ENCODE measurements around the gene LDLRAD4.

The LDLRAD4 gene

DNA sequence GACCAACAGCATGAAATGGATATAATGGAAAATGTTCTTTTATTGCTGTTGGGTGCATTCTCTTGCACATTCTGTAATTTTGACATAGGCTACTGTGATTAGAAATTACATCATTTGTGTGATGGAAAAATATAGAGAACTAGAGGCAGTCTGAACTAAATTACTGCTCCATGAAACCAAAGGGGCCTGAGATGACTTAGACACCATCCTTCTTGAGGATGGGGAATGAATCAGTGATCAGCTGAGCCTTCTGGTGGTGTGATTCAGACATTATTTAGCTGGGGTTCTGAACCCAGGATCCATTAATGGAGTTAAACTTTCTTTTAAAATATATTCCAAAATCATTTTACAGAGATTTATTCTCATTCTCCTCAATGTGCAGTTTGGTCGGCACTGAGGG lies 135.8 kb downstream of the LDLRAD4 start:
- no peak overlapping the region for H3K4ac ChIP-seq (ENCODE audit: low read length)
- H3K4me3 ChIP-seq (ENCODE audit: low read length in 2 of 2), result no peak overlapping the region
- H3K4me2 ChIP-seq (ENCODE audit: insufficient read depth, low read length, poor library complexity, severe bottlenecking), result no peak overlapping the region
- no peak overlapping the region for H2BK5ac ChIP-seq (ENCODE audit: low read length)
- H3K4me1 ChIP-seq (ENCODE audit: control insufficient read depth in 2 of 2, insufficient read depth in 1 of 2, low read depth in 1 of 2, low read length in 2 of 2), result no peaks in the 10 kb centered on the region
- no peaks in the 10 kb centered on the region for H3K9me3 ChIP-seq (replicated peaks in 1 of 2; ENCODE audit: control insufficient read depth in 2 of 2, insufficient read depth in 1 of 2, low read depth in 1 of 2, low read length in 2 of 2)
- H2AFZ ChIP-seq (ENCODE audit: low read length), result no peak overlapping the region
- H3K18ac ChIP-seq (ENCODE audit: low read length), result no peak overlapping the region
- H3K36me3 ChIP-seq (replicated peaks in 1 of 2; ENCODE audit: control insufficient read depth in 2 of 2, insufficient read depth in 2 of 2, low read length in 2 of 2), result no peaks in the 10 kb centered on the region
- H3K27ac ChIP-seq (replicated peaks; ENCODE audit: low read length), result no peak overlapping the region
- H2BK15ac ChIP-seq (ENCODE audit: low read length), result no peak overlapping the region
- H3K23ac ChIP-seq (ENCODE audit: low read depth, low read length, poor library complexity), result no peak overlapping the region
- no peak overlapping the region for H2AK5ac ChIP-seq (ENCODE audit: low read depth, low read length)
- no peak for DNase-seq (ENCODE audit: low spot score)
- H4K8ac ChIP-seq (ENCODE audit: low read depth, low read length), result no peak overlapping the region
- WGBS, 2 donors (ENCODE audit: extremely low coverage in 2 of 2, insufficient read length in 2 of 2, insufficient replicate concordance in 1 of 2), result no CpG with 5 or more reads among the region's 1 CpG
- no peak overlapping the region for H3K14ac ChIP-seq (ENCODE audit: low read length)
- no peak overlapping the region for H2BK120ac ChIP-seq (ENCODE audit: low read depth, low read length)
- H3K27me3 ChIP-seq (ENCODE audit: control insufficient read depth in 3 of 3, insufficient read depth in 3 of 3, low read depth in 1 of 3, low read length in 3 of 3), result no peaks in the 10 kb centered on the region
- no peak overlapping the region for H4K91ac ChIP-seq (ENCODE audit: low read depth, low read length, poor library complexity)
- H2BK12ac ChIP-seq (ENCODE audit: low read length), result no peak overlapping the region
- no peaks in the 10 kb centered on the region for H3K79me1 ChIP-seq (ENCODE audit: low read depth, low read length)
- H3K9ac ChIP-seq (ENCODE audit: low read depth, low read length, poor library complexity), result no peak overlapping the region

DNA sequence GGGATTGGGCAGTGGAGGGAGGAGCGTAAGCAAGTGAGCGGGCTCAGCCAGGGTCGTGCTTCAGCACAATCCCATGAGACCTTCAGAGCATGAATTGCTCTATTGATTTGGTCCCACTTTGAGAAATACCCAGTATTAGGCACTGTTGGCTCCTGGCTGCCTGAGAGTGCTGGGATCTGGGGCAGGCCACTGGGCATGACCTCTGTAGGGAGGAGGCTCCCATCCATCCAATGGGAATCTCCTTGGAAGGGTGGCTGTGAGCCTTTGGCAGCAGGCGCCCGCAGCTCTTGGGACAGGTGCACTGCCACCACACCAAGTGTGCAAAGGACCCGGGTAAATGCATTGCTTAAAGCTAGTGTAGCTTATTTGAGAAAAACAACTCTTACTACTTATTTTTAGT lies 137.5 kb downstream of the LDLRAD4 start:
- no peaks in the 10 kb centered on the region for H3K79me1 ChIP-seq (ENCODE audit: low read depth, low read length)
- no peak overlapping the region for H3K4me3 ChIP-seq (ENCODE audit: low read length in 2 of 2)
- H3K4me2 ChIP-seq (ENCODE audit: insufficient read depth, low read length, poor library complexity, severe bottlenecking), result no peak overlapping the region
- no peak for DNase-seq (ENCODE audit: low spot score)
- H2BK120ac ChIP-seq (ENCODE audit: low read depth, low read length), result no peak overlapping the region
- no peaks in the 10 kb centered on the region for H3K27me3 ChIP-seq (ENCODE audit: control insufficient read depth in 3 of 3, insufficient read depth in 3 of 3, low read depth in 1 of 3, low read length in 3 of 3)
- no CpG with 5 or more reads among the region's 6 CpGs for WGBS, 2 donors (ENCODE audit: extremely low coverage in 2 of 2, insufficient read length in 2 of 2, insufficient replicate concordance in 1 of 2)
- H2AK5ac ChIP-seq (ENCODE audit: low read depth, low read length), result no peak overlapping the region
- no peak overlapping the region for H2BK5ac ChIP-seq (ENCODE audit: low read length)
- H3K18ac ChIP-seq (ENCODE audit: low read length), result no peak overlapping the region
- no peak overlapping the region for H3K4ac ChIP-seq (ENCODE audit: low read length)
- H3K9ac ChIP-seq (ENCODE audit: low read depth, low read length, poor library complexity), result no peak overlapping the region
- no peaks in the 10 kb centered on the region for H3K4me1 ChIP-seq (ENCODE audit: control insufficient read depth in 2 of 2, insufficient read depth in 1 of 2, low read depth in 1 of 2, low read length in 2 of 2)
- no peak overlapping the region for H2BK12ac ChIP-seq (ENCODE audit: low read length)
- H4K91ac ChIP-seq (ENCODE audit: low read depth, low read length, poor library complexity), result no peak overlapping the region
- no peak overlapping the region for H3K27ac ChIP-seq (replicated peaks; ENCODE audit: low read length)
- H4K8ac ChIP-seq (ENCODE audit: low read depth, low read length), result no peak overlapping the region
- no peak overlapping the region for H3K14ac ChIP-seq (ENCODE audit: low read length)
- H3K9me3 ChIP-seq (replicated peaks in 1 of 2; ENCODE audit: control insufficient read depth in 2 of 2, insufficient read depth in 1 of 2, low read depth in 1 of 2, low read length in 2 of 2), result no peaks in the 10 kb centered on the region
- H2AFZ ChIP-seq (ENCODE audit: low read length), result no peak overlapping the region
- H2BK15ac ChIP-seq (ENCODE audit: low read length), result no peak overlapping the region
- H3K23ac ChIP-seq (ENCODE audit: low read depth, low read length, poor library complexity), result no peak overlapping the region
- no peaks in the 10 kb centered on the region for H3K36me3 ChIP-seq (replicated peaks in 1 of 2; ENCODE audit: control insufficient read depth in 2 of 2, insufficient read depth in 2 of 2, low read length in 2 of 2)

- no peaks in the 10 kb centered on the region for H3K27me3 ChIP-seq (ENCODE audit: control insufficient read depth in 3 of 3, insufficient read depth in 3 of 3, low read depth in 1 of 3, low read length in 3 of 3)
- H2BK15ac ChIP-seq (ENCODE audit: low read length), result no peak overlapping the region
- H4K8ac ChIP-seq (ENCODE audit: low read depth, low read length), result no peak overlapping the region
- DNase-seq (ENCODE audit: low spot score), result no peak
- H3K14ac ChIP-seq (ENCODE audit: low read length), result no peak overlapping the region
- no peak overlapping the region for H2AK5ac ChIP-seq (ENCODE audit: low read depth, low read length)
- H3K36me3 ChIP-seq (replicated peaks in 1 of 2; ENCODE audit: control insufficient read depth in 2 of 2, insufficient read depth in 2 of 2, low read length in 2 of 2), result no peaks in the 10 kb centered on the region
- H3K9me3 ChIP-seq (replicated peaks in 1 of 2; ENCODE audit: control insufficient read depth in 2 of 2, insufficient read depth in 1 of 2, low read depth in 1 of 2, low read length in 2 of 2), result no peaks in the 10 kb centered on the region
- no peak overlapping the region for H3K27ac ChIP-seq (replicated peaks; ENCODE audit: low read length)
- H3K23ac ChIP-seq (ENCODE audit: low read depth, low read length, poor library complexity), result no peak overlapping the region
- H3K4me3 ChIP-seq (ENCODE audit: low read length in 2 of 2), result no peak overlapping the region
- no peak overlapping the region for H4K91ac ChIP-seq (ENCODE audit: low read depth, low read length, poor library complexity)
- H2BK12ac ChIP-seq (ENCODE audit: low read length), result no peak overlapping the region
- no peak overlapping the region for H2BK5ac ChIP-seq (ENCODE audit: low read length)
- no peaks in the 10 kb centered on the region for H3K4me1 ChIP-seq (ENCODE audit: control insufficient read depth in 2 of 2, insufficient read depth in 1 of 2, low read depth in 1 of 2, low read length in 2 of 2)
- no peak overlapping the region for H2AFZ ChIP-seq (ENCODE audit: low read length)
- no peak overlapping the region for H2BK120ac ChIP-seq (ENCODE audit: low read depth, low read length)
- H3K4ac ChIP-seq (ENCODE audit: low read length), result no peak overlapping the region
- no peaks in the 10 kb centered on the region for H3K79me1 ChIP-seq (ENCODE audit: low read depth, low read length)
- no peak overlapping the region for H3K9ac ChIP-seq (ENCODE audit: low read depth, low read length, poor library complexity)
- no peak overlapping the region for H3K4me2 ChIP-seq (ENCODE audit: insufficient read depth, low read length, poor library complexity, severe bottlenecking)
- H3K18ac ChIP-seq (ENCODE audit: low read length), result no peak overlapping the region
Measured at GRCh38 chr18:13357289-13357688, 138.7 kb downstream of the LDLRAD4 start.

DNA sequence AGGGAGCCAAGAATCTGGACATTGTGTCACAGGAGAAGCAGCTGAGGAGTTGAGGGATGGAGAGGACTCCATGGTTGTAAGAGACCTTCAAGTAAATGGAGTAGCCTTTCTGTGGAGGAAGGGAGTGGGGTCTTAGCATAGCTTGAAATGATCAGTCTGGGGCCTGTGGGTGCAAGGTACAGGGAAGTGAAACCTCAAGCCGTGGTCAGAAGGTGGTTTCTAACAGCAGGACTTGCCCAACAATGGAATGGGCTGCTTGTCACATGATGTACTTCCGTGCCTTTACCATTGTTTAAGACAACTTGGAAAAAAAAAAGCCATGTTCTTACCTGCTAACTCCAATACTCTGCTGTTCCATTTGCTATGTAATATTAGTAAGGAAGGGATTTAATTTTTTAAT lies 140.7 kb downstream of the LDLRAD4 start:
- no peak overlapping the region for H3K27ac ChIP-seq (replicated peaks; ENCODE audit: low read length)
- H4K91ac ChIP-seq (ENCODE audit: low read depth, low read length, poor library complexity), result no peak overlapping the region
- no peaks in the 10 kb centered on the region for H3K9me3 ChIP-seq (replicated peaks in 1 of 2; ENCODE audit: control insufficient read depth in 2 of 2, insufficient read depth in 1 of 2, low read depth in 1 of 2, low read length in 2 of 2)
- no peaks in the 10 kb centered on the region for H3K79me1 ChIP-seq (ENCODE audit: low read depth, low read length)
- H2BK5ac ChIP-seq (ENCODE audit: low read length), result no peak overlapping the region
- H3K23ac ChIP-seq (ENCODE audit: low read depth, low read length, poor library complexity), result no peak overlapping the region
- no peak overlapping the region for H2BK12ac ChIP-seq (ENCODE audit: low read length)
- no peak overlapping the region for H2AK5ac ChIP-seq (ENCODE audit: low read depth, low read length)
- no peaks in the 10 kb centered on the region for H3K36me3 ChIP-seq (replicated peaks in 1 of 2; ENCODE audit: control insufficient read depth in 2 of 2, insufficient read depth in 2 of 2, low read length in 2 of 2)
- H3K27me3 ChIP-seq (ENCODE audit: control insufficient read depth in 3 of 3, insufficient read depth in 3 of 3, low read depth in 1 of 3, low read length in 3 of 3), result no peaks in the 10 kb centered on the region
- no peak overlapping the region for H3K4ac ChIP-seq (ENCODE audit: low read length)
- no peak overlapping the region for H4K8ac ChIP-seq (ENCODE audit: low read depth, low read length)
- H2BK120ac ChIP-seq (ENCODE audit: low read depth, low read length), result no peak overlapping the region
- H2AFZ ChIP-seq (ENCODE audit: low read length), result no peak overlapping the region
- no peak overlapping the region for H3K18ac ChIP-seq (ENCODE audit: low read length)
- no CpG with 5 or more reads among the region's 2 CpGs for WGBS, 2 donors (ENCODE audit: extremely low coverage in 2 of 2, insufficient read length in 2 of 2, insufficient replicate concordance in 1 of 2)
- H3K4me3 ChIP-seq (ENCODE audit: low read length in 2 of 2), result no peak overlapping the region
- H3K4me1 ChIP-seq (ENCODE audit: control insufficient read depth in 2 of 2, insufficient read depth in 1 of 2, low read depth in 1 of 2, low read length in 2 of 2), result no peaks in the 10 kb centered on the region
- H3K9ac ChIP-seq (ENCODE audit: low read depth, low read length, poor library complexity), result no peak overlapping the region
- no peak overlapping the region for H3K14ac ChIP-seq (ENCODE audit: low read length)
- no peak for DNase-seq (ENCODE audit: low spot score)
- no peak overlapping the region for H2BK15ac ChIP-seq (ENCODE audit: low read length)
- no peak overlapping the region for H3K4me2 ChIP-seq (ENCODE audit: insufficient read depth, low read length, poor library complexity, severe bottlenecking)
